Sigmoid colon (tissue), 7 donors: ENCODE data around the gene DENND6B. TPM values are rescaled to one million over a fixed set of nuclear protein-coding genes. Genes with fewer than 3 reads are reported as not detected.

Source experiments
- DNase-seq: peaks from one replicate; pipeline ENCODE4 v3.0.0-alpha.2; 2019
- H3K27ac ChIP-seq, 4 donors: fragments of 200-600 bp; sonication (generic); one replicate each; pipeline ENCODE4 v1.5.1; 2016 to 2019; ENCODE audit warnings: mild to moderate bottlenecking in 1 of 4
- H3K27me3 ChIP-seq, 3 donors: fragments of 200-600 bp; sonication (generic); one replicate each; pipeline ENCODE4 v1.5.1; 2019; ENCODE audit warnings: mild to moderate bottlenecking in 1 of 3
- H3K36me3 ChIP-seq, 4 donors: fragments of 200-600 bp; sonication (generic); one replicate each; pipeline ENCODE4 v1.5.1; 2016 to 2019
- H3K4me1 ChIP-seq, 4 donors: fragments of 200-600 bp; sonication (generic); one replicate each; pipeline ENCODE4 v1.5.1; 2017 to 2019
- H3K4me3 ChIP-seq, 4 donors: fragments of 200-600 bp; sonication (generic); one replicate each; pipeline ENCODE4 v1.5.1; 2017 to 2019; ENCODE audit warnings: mild to moderate bottlenecking in 2 of 4, moderate library complexity in 1 of 4
- H3K9me3 ChIP-seq, 4 donors: fragments of 200-600 bp in 3 of 4; sonication (generic) in 3 of 4; one replicate each; pipeline versions ENCODE4 v1.5.1 to v1.6.1; 2013 to 2019
- CTCF ChIP-seq, 4 experiments: fragments of 450-650 bp in 3 of 4; fragments of 200-600 bp in 1 of 4; IDR thresholded peaks; one replicate each; pipeline ENCODE4 v1.5.1; 2016 to 2019; ENCODE audit warnings: antibody characterized with exemption in 4 of 4, mild to moderate bottlenecking in 3 of 4, moderate library complexity in 2 of 4
- EP300 ChIP-seq, 4 donors: sonication (generic); formaldehyde crosslinking; IDR thresholded peaks; one replicate each; pipeline ENCODE4 v1.6.1; 2017; ENCODE audit warnings: antibody characterized with exemption in 4 of 4
- POLR2A ChIP-seq, 2 donors: fragments of 450-650 bp; IDR thresholded peaks; one replicate each; pipeline ENCODE4 v1.6.1; 2016; ENCODE audit warnings: antibody characterized with exemption in 2 of 2, mild to moderate bottlenecking in 2 of 2, moderate library complexity in 2 of 2
- POLR2AphosphoS5 ChIP-seq, 4 donors: sonication (generic); formaldehyde crosslinking; IDR thresholded peaks; one replicate each; pipeline ENCODE4 v1.6.1; 2017; ENCODE audit warnings: antibody characterized with exemption in 4 of 4
- WGBS, 2 donors: extraction: QIAGEN DNeasy Blood & Tissue Kit; methylation state at CpG; one replicate each; pipeline ENCODE4 v1.1.7; 2013; 5-methylcytosine and 5-hydroxymethylcytosine counted together
- intact Hi-C: fragments of 100-400 bp; cut with DNase I; formaldehyde crosslinking; loops from one replicate; pipeline ENCODE4 v1.15.1; 2023
- polyA plus RNA-seq, 3 donors: library from polyadenylated mRNA; stranded (reverse); fragments of 200-250 nt; gene quantifications; one replicate each; pipeline ENCODE4 v1.2.3, GENCODE V29; 2013
- total RNA-seq, 4 donors: library from RNA; depleted of rRNA; stranded (reverse); fragments of >200 nt; gene quantifications; one replicate each; pipeline ENCODE4 v1.1.0, GENCODE V29; 2016
- donor health status: healthy with polysubstance abuse.
- donor health status: Bipolar disorder and iron deficiency.
- donor health status: healthy.

DENND6B gene
- total and polyA plus RNA-seq, 7 donors = 0.69 to 7.2 (median 2.3) TPM

GRCh38 chr22:50357222-50357621 lies 30.4 kb upstream of the DENND6B start:
- no peak for DNase-seq
- Histone ChIP-seq H3K27ac (no peak overlapping the region), H3K36me3 (peaks cover 0 to 19% (median under 1%) of the 10 kb centered on the region in 4 donors), H3K9me3 (no peaks in the 10 kb centered on the region), H3K4me3 (no peak overlapping the region), H3K4me1 (peaks cover 0 to 10% (median 3%) of the 10 kb centered on the region in 4 donors), H3K27me3 (no peaks in the 10 kb centered on the region)
- TF ChIP-seq POLR2A (IDR thresholded peaks at IDR 0.05) = no peak
- TF ChIP-seq CTCF (IDR thresholded peaks at IDR 0.05) = no peak
- no peak for TF ChIP-seq POLR2AphosphoS5 (IDR thresholded peaks at IDR 0.05)
- no peak for TF ChIP-seq EP300 (IDR thresholded peaks at IDR 0.05)
- intact Hi-C loops = no loop called here
- WGBS, 2 donors = 88 to 97% methylated on average over 1 of the region's 1 CpG

GRCh38 chr22:50356186-50356585 lies 29.4 kb upstream of the DENND6B start:
- no peak for TF ChIP-seq CTCF (IDR thresholded peaks at IDR 0.05)
- no peak for TF ChIP-seq EP300 (IDR thresholded peaks at IDR 0.05)
- no peak for TF ChIP-seq POLR2AphosphoS5 (IDR thresholded peaks at IDR 0.05)
- no peak for TF ChIP-seq POLR2A (IDR thresholded peaks at IDR 0.05)
- intact Hi-C loops = no loop called here
- Histone ChIP-seq H3K27me3 (no peaks in the 10 kb centered on the region), H3K36me3 (peaks cover 0 to 28% (median 3%) of the 10 kb centered on the region in 4 donors), H3K4me1 (peaks cover 0 to 10% (median 3%) of the 10 kb centered on the region in 4 donors), H3K27ac (no peak overlapping the region), H3K9me3 (no peaks in the 10 kb centered on the region), H3K4me3 (no peak overlapping the region)
- DNase-seq = no peak
- 91 to 93% methylated on average over 8 of the region's 8 CpGs for WGBS, 2 donors

DNA sequence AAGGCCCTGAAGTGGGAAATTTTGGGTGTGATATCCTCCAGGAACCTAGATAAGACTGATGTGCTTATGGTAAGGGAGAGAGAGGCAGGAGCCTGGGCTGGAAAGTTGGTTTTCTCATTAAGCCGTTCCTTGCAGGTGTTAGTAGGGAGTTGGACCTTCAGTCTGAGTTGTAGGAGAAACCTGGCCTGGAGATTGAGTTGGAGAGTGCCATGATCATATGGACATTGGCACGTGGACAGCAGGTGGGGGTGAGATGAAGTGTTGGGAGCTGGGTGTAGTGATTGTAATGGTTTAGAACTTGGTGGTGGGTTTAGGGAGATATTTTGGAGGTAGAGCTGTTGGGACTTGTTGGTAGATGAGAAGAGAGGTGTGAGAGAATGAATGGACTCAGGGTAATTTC lies 21.2 kb upstream of the DENND6B start:
- peaks cover 0 to 11% (median 3%) of the 10 kb centered on the region in 4 donors for H3K36me3 ChIP-seq
- no peak overlapping the region for H3K4me3 ChIP-seq
- no peak for TF ChIP-seq POLR2AphosphoS5 (IDR thresholded peaks at IDR 0.05)
- TF ChIP-seq EP300 (IDR thresholded peaks at IDR 0.05) = no peak
- TF ChIP-seq CTCF (IDR thresholded peaks at IDR 0.05) = no peak
- TF ChIP-seq POLR2A (IDR thresholded peaks at IDR 0.05) = no peak
- no peaks in the 10 kb centered on the region for H3K9me3 ChIP-seq
- intact Hi-C loops = loop anchor here (5.0 kb wide), 1 partner anchor 159 kb away; the partner anchor contains the start of genes LMF2 and NCAPH2
- H3K4me1 ChIP-seq = peaks cover 0 to 22% (median 14%) of the 10 kb centered on the region in 4 donors
- 62 to 82% methylated on average over 2 of the region's 2 CpGs for WGBS, 2 donors
- DNase-seq = no peak
- H3K27me3 ChIP-seq = no peaks in the 10 kb centered on the region
- no peak overlapping the region for H3K27ac ChIP-seq

DNA sequence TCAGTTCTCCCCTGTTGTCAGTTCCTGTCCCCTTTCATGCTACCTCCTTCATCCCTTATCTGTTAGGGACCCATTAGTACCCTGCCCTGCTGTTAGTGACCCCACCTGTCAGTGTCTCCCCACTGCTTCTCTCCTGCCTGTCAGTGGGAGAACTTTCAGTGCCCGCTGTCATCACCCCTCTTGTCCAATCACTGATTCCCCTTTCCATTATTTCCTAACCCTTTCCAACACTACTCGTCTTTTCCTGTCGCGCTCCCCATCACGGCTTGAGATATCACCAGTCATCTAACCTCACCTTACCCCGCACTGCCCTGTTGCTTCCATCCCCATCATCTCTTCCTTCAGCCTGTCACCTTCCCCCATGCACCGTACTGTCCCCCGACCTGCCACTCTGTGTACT lies 20.3 kb upstream of the DENND6B start:
- no peaks in the 10 kb centered on the region for H3K27me3 ChIP-seq
- DNase-seq = no peak
- intact Hi-C loops = loop anchor here (5.0 kb wide), 1 partner anchor 160 kb away; the partner anchor contains the start of genes LMF2 and NCAPH2
- H3K4me3 ChIP-seq = no peak overlapping the region
- H3K9me3 ChIP-seq = no peaks in the 10 kb centered on the region
- H3K27ac ChIP-seq = no peak overlapping the region
- H3K36me3 ChIP-seq = peaks cover 0 to 8% (median 2%) of the 10 kb centered on the region in 4 donors
- peaks cover 0 to 23% (median 17%) of the 10 kb centered on the region in 4 donors for H3K4me1 ChIP-seq
- TF ChIP-seq CTCF (IDR thresholded peaks at IDR 0.05) = no peak
- TF ChIP-seq POLR2A (IDR thresholded peaks at IDR 0.05) = no peak
- TF ChIP-seq EP300 (IDR thresholded peaks at IDR 0.05) = no peak
- TF ChIP-seq POLR2AphosphoS5 (IDR thresholded peaks at IDR 0.05) = no peak
- WGBS, 2 donors = 88 to 91% methylated on average over 8 of the region's 8 CpGs

DNA sequence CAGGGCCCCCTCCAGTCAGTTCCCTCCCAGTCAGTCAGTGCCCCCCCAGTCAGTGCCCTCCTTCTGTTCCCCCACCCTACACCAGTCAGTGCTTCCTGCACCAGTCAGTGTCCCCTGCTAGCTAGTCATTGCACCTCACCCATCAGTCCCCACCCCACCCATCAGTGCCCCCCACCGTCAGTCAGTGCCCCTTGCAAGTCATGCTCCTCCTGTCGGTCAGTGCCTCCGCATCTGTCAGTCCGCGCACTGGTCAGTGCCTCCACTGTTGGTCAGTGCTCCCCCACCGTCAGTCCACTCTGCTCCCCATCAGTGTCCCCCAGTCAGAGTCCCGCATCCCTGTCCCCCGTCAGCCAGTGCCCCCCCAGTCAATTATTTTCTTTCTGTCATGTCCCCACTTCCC lies 19.7 kb upstream of the DENND6B start:
- Histone ChIP-seq H3K4me1 (peaks cover 0 to 27% (median 19%) of the 10 kb centered on the region in 4 donors), H3K27ac (no peak overlapping the region), H3K27me3 (no peaks in the 10 kb centered on the region), H3K9me3 (no peaks in the 10 kb centered on the region), H3K36me3 (peaks cover 0 to 1% (median 0%) of the 10 kb centered on the region in 4 donors), H3K4me3 (no peak overlapping the region)
- TF ChIP-seq EP300 (IDR thresholded peaks at IDR 0.05) (no peak), POLR2AphosphoS5 (IDR thresholded peaks at IDR 0.05) (no peak), POLR2A (IDR thresholded peaks at IDR 0.05) (no peak), CTCF (IDR thresholded peaks at IDR 0.05) (no peak)
- DNase-seq = no peak
- 85 to 88% methylated on average over 8 of the region's 8 CpGs for WGBS, 2 donors
- intact Hi-C loops = loop anchor here (5.0 kb wide), 1 partner anchor 161 kb away; the partner anchor contains the start of genes LMF2 and NCAPH2
